T-helper 2 cell treated with Interferon-gamma antibody and Interleukin-4, amounts not matched to agents 100 ng/mL and 5 ng/mL, for 36 hours (primary cell): Measurements from ENCODE around the gene PRM1. TPM values are rescaled to one million over a fixed set of nuclear protein-coding genes. Genes with fewer than 3 reads are reported as not detected.

ENCODE experiments used
- intact Hi-C: fragments of 100-400 bp; cut with micrococcal nuclease; formaldehyde crosslinking; loops from one replicate; pipeline ENCODE4 v1.15.1; 2023
- total RNA-seq: library from RNA; stranded (reverse); gene quantifications from 2 replicates; pipeline ENCODE4 v1.2.3, GENCODE V29; 2022

Gene PRM1
- total RNA-seq, 1 donor from 2014 or later, result not detected

GRCh38 chr16:11239644-11240632 is 41.2 kb downstream of the PRM1 start:
- intact Hi-C loops, result no loop called here

DNA sequence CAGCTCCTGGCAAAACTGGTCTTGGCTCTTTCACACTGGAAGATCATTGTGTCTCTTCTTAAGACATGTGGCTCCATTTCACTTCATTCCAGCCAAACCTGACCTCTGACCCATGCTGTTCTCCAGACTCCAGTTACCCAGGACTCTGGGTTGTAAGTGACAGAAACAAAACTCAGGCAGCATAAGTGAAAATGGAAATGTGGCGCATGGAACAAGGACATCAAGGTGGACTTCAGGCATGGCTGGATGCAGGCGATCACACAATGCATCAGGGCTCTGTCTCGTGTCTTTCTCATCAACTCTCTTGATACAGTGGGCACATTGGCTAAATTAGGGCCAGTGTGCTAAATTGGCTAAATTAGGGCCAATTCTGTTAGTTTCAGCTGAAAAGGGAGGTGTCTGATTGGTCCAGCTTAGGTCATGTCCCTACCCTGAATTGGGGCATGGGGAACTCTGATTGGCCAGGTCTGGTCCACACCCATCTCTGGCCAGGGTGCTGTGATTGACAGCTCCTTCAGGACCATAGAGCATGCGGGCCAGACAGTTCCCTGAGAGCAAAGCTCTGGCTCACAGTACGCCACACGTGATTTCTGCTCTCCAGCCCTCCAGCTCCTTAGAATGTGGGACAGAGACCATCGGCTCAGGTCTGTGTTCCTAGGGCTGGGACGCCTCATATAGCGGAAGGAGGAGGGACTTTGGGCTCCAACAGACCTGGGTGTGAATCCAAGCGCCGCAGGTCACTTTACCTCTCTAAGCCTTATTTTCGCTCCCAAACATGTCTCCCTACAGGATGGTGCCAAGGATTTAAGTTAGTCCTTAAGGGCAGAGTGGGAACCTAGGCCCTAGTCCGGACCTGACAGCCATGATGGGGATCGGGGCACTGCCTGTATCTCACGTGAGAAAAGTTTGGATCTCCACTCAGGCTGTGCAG is 42.6 kb downstream of the PRM1 start:
- intact Hi-C loops, result no loop called here

DNA sequence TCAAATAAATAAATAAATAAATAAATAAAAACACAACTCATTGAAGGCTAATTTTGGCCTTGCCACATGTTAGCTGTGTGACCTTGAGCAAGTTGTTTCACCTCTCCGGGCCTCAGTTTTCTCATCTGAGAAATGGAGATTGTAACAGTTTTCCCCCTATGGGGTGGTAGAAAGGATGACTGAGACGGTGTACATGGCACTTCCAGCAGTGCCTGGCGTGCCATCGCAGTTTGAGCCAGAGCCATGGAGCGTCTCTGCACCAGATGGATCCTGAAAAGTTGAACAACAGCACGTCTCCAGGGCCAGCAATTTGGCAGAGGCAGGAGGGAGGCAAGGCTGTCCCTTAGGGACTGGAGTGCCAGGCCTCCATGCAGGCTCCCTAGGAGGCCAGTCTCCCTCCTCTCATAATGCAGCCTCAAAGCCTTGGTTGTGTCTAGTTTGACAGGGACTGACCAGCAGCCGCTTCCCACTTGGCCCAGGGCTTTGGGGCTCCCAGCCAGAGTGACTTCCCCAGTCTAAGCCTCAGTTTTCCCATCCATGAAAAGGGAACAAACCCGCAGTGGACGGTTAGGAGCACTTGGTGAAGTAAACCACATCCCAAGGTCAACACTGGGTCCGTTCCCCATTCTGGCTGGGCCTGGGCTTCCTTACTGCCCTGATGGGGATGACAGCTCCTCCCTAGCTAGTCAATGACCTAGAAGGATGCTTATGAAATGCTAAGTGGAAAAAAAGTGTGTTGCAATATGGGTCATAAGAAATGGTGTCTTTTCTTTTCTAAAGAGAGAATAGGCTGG is 44.5 kb downstream of the PRM1 start:
- intact Hi-C loops, result no loop called here

GRCh38 chr16:11235703-11235991 is 45.5 kb downstream of the PRM1 start:
- intact Hi-C loops, result no loop called here

DNA sequence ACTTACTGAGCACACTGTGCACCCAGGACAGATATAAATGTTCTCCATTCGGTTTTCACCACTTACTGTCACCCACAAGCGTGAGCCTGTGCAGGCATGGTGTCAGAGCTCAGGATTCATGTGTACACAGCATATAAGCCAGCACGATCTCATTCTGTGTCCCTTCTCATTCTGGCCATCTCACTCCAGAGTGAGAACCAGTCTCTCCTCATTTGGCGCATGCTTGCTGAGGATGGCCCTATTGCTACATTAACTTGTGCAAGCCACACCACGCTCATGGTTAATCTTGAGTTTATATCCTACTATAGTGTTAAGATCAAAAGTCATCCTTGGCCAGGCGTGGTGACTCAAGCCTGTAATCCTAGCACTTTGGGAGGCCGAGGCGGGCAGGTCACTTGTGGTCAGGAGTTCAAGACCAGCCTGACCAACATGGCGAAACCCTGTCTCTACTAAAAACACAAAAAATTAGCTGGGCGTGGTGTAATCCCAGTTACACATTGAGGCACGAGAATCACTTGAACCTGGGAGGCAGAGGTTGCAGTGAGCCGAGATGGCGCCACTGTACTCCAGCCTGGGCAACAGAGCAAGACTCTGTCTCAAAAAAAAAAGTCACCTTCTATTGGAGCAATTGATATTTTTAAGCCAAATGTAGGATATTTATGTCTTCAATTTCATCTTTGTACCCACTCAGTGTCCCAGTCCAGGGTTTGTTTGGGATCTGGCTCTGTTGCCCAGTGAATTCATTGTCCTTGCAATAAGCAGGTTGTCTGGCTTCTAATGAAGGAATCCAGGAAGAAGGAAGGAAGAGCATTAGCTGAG is 46.0 kb downstream of the PRM1 start:
- intact Hi-C loops, result loop anchor here (5.0 kb wide), 1 partner anchor 43 kb away; no protein-coding TSS in a partner anchor

GRCh38 chr16:11233727-11234376 is 47.3 kb downstream of the PRM1 start:
- intact Hi-C loops, result loop anchor here (1.0 to 5.0 kb wide), 6 partner anchors 9 to 261 kb away; no protein-coding TSS in a partner anchor

GRCh38 chr16:11232852-11233726 is 48.0 kb downstream of the PRM1 start:
- intact Hi-C loops, result loop anchor here (1.0 to 5.0 kb wide), 6 partner anchors 8 to 260 kb away; no protein-coding TSS in a partner anchor

GRCh38 chr16:11232302-11232851 is 48.8 kb downstream of the PRM1 start:
- intact Hi-C loops, result loop anchor here (2.0 to 5.0 kb wide), 4 partner anchors 40 to 260 kb away; no protein-coding TSS in a partner anchor

DNA sequence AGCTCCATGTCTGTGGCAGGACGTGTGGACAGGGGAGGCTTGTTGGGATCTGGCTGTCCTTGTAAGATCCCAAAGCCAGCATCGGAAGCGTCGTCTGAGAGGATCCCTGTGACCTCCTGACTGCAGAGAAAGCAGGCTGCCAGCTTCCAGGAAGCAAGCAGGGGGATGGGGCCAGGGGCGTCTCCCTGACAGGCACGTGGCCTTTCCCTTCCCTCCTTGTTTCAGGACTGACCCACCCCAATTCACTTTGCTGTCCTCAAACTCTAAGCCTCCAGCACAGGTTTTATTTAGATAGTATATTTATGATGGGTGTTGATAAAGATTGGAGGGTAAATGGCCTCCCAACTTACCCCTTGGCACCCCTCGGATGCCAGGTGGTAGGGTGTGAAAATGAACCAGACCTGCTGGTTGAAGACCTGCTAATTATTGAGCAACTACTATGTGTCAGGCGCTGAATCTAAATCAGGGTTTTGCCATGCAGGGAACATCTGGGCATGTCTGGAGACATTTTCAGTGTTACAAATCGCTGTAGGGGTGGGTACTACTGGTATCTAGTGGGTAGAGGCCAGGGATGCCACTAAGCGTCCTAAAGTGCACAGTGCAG is 49.7 kb downstream of the PRM1 start:
- intact Hi-C loops, result loop anchor here (5.0 kb wide), 1 partner anchor 39 kb away; no protein-coding TSS in a partner anchor

Other genes with a start within 250 kb of the PRM1 start
- 156 TPM in 2 replicates for gene SOCS1, start 25.1 kb downstream of the PRM1 start, total RNA-seq
- not detected in 2 replicates for gene TNP2, start 12.0 kb downstream of the PRM1 start, total RNA-seq
- not detected in 2 replicates for gene PRM3, start 7.7 kb downstream of the PRM1 start, total RNA-seq
- gene PRM2, start 4.8 kb downstream of the PRM1 start, total RNA-seq, result not detected in 2 replicates
- gene RMI2, start 64.1 kb upstream of the PRM1 start, total RNA-seq, result 59.5 and 59.6 TPM in 2 replicates